Loucy (cell line): ENCODE measurements around the gene CCDC127.
"Not testable (repeated sequence)": the region's sequence is repeated elsewhere in the genome, so short reads cannot be mapped to it uniquely, and the experiment has no call there.

Experiments used
- H2AFZ ChIP-seq: fragments of 200-600 bp; sonication (generic); 2 replicates; pipeline ENCODE4 v1.6.0; 2016; ENCODE audit warnings: antibody characterized with exemption, mild to moderate bottlenecking, low read length, moderate library complexity
- H3F3A ChIP-seq: fragments of 200-600 bp; 2 replicates; pipeline ENCODE4 v1.6.0; 2016; ENCODE audit warnings: antibody characterized with exemption, low read depth, mild to moderate bottlenecking
- H3K27me3 ChIP-seq: fragments of 200-600 bp; sonication (generic); 2 replicates; pipeline ENCODE4 v1.6.1; 2014; ENCODE audit warnings: low read length, mild to moderate bottlenecking; ENCODE audit not compliant: insufficient read depth, poor library complexity, severe bottlenecking
- H3K36me3 ChIP-seq: fragments of 200-600 bp; sonication (generic); 2 replicates; pipeline ENCODE4 v1.6.1; 2016; ENCODE audit warnings: low read length; ENCODE audit not compliant: insufficient read depth
- H3K4me1 ChIP-seq: fragments of 200-600 bp; sonication (generic); 2 replicates; pipeline ENCODE4 v1.5.1; 2014; ENCODE audit warnings: low read length, mild to moderate bottlenecking; ENCODE audit not compliant: insufficient read depth, poor library complexity, severe bottlenecking
- H3K4me2 ChIP-seq: fragments of 200-600 bp; sonication (generic); 2 replicates; pipeline ENCODE4 v1.6.0; 2014; ENCODE audit warnings: antibody characterized with exemption, low read length, low read depth, mild to moderate bottlenecking; ENCODE audit not compliant: poor library complexity, severe bottlenecking
- H3K4me3 ChIP-seq: fragments of 200-600 bp; sonication (generic); 2 replicates; pipeline ENCODE4 v1.5.1; 2014; ENCODE audit warnings: low read length, mild to moderate bottlenecking, mixed read lengths; ENCODE audit not compliant: poor library complexity, severe bottlenecking
- H3K79me2 ChIP-seq: fragments of 200-600 bp; sonication (generic); 2 replicates; pipeline ENCODE4 v1.6.1; 2014; ENCODE audit warnings: low read length; ENCODE audit not compliant: insufficient read depth
- H3K9ac ChIP-seq: fragments of 200-600 bp; sonication (generic); 2 replicates; pipeline ENCODE4 v1.6.0; 2014; ENCODE audit warnings: mild to moderate bottlenecking, low read depth, low read length, moderate library complexity; ENCODE audit not compliant: poor library complexity, severe bottlenecking
- H3K9me2 ChIP-seq: fragments of 200-600 bp; sonication (generic); replicated peaks from 2 replicates; pipeline ENCODE4 v1.6.1; 2016; ENCODE audit warnings: low read depth, low read length, mixed read lengths
- H3K9me3 ChIP-seq: fragments of 200-600 bp; sonication (generic); 2 replicates; pipeline ENCODE4 v1.6.1; 2014; ENCODE audit warnings: mild to moderate bottlenecking, antibody characterized with exemption, low read length, low read depth; ENCODE audit not compliant: insufficient read depth
- H4K20me1 ChIP-seq: fragments of 200-600 bp; sonication (generic); 2 replicates; pipeline ENCODE4 v1.6.0; 2014; ENCODE audit warnings: antibody characterized with exemption, low read length, mild to moderate bottlenecking; ENCODE audit not compliant: insufficient read depth, poor library complexity, severe bottlenecking
- EZH2phosphoT487 ChIP-seq: fragments of 200-600 bp; IDR thresholded peaks from 2 replicates; pipeline ENCODE4 v1.6.1; 2018; ENCODE audit warnings: antibody characterized with exemption, mild to moderate bottlenecking, moderate library complexity, borderline replicate concordance
- TF ChIP-seq, protein P1 (sequence below): fragments of 200-600 bp; sonication (generic); conservative IDR thresholded peaks from 2 replicates; pipeline ENCODE4 v1.5.1; 2014; ENCODE audit warnings: mild to moderate bottlenecking, antibody characterized with exemption, low read length

The CCDC127 gene

DNA sequence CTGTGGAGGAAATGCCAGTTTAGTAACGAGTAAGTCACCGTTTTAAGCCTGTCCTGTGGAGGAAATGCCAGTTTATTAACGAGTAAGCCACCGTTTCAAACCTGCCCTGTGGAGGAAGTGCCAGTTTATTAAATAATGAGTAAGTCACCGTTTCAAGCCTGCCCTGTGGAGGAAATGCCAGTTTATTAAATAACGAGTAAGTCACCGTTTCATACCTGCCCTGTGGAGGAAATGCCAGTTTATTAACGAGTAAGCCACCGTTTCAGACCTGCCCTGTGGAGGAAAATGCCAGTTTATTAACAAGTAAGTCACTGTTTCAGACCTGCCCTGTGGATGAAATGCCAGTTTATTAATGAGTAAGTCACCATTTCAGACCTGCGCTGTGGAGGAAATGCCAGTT lies 34.6 kb upstream of the CCDC127 start:
- H2AFZ ChIP-seq: no peak overlapping the region
- no peaks in the 10 kb centered on the region for H4K20me1 ChIP-seq
- H3K36me3 ChIP-seq: peaks cover 64% of the 10 kb centered on the region
- H3K9ac ChIP-seq: peak overlapping the region; percentile 78
- H3K79me2 ChIP-seq: peaks cover 12% of the 10 kb centered on the region; the same call in 1 of the 2 replicates
- peak overlapping the region; percentile 66 for H3K4me2 ChIP-seq
- no peaks in the 10 kb centered on the region for H3K9me2 ChIP-seq
- H3F3A ChIP-seq: peaks cover 23% of the 10 kb centered on the region
- H3K27me3 ChIP-seq: no peaks in the 10 kb centered on the region
- peaks cover 23% of the 10 kb centered on the region; the same call in 1 of the 2 replicates for H3K9me3 ChIP-seq
- peak overlapping the region; percentile 46 for H3K4me3 ChIP-seq
- TF ChIP-seq, protein P1, sequence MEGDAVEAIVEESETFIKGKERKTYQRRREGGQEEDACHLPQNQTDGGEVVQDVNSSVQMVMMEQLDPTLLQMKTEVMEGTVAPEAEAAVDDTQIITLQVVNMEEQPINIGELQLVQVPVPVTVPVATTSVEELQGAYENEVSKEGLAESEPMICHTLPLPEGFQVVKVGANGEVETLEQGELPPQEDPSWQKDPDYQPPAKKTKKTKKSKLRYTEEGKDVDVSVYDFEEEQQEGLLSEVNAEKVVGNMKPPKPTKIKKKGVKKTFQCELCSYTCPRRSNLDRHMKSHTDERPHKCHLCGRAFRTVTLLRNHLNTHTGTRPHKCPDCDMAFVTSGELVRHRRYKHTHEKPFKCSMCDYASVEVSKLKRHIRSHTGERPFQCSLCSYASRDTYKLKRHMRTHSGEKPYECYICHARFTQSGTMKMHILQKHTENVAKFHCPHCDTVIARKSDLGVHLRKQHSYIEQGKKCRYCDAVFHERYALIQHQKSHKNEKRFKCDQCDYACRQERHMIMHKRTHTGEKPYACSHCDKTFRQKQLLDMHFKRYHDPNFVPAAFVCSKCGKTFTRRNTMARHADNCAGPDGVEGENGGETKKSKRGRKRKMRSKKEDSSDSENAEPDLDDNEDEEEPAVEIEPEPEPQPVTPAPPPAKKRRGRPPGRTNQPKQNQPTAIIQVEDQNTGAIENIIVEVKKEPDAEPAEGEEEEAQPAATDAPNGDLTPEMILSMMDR: no peak
- no peak for TF ChIP-seq EZH2phosphoT487
- peaks cover 54% of the 10 kb centered on the region for H3K4me1 ChIP-seq

DNA sequence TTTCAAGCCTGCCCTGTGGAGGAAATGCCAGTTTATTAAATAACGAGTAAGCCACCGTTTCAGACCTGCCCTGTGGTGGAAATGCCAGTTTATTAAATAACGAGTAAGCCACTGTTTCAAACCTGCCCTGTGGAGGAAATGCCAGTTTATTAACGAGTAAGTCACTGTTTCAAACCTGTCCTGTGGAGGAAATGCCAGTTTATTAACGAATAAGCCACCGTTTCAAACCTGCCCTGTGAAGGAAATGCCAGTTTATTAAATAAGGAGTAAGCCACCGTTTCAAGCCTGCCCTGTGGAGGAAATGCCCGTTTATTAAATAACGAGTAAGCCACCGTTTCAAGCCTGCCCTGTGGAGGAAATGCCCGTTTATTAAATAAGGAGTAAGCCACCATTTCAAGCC lies 34.0 kb upstream of the CCDC127 start:
- Histone ChIP-seq H3K4me1 (peaks cover 54% of the 10 kb centered on the region), H3K79me2 (peaks cover 10% of the 10 kb centered on the region; the same call in 1 of the 2 replicates), H3K9ac (peak overlapping the region; percentile 78), H3F3A (peaks cover 23% of the 10 kb centered on the region), H3K36me3 (peaks cover 65% of the 10 kb centered on the region), H3K9me3 (peaks cover 26% of the 10 kb centered on the region; the same call in 1 of the 2 replicates), H3K4me2 (peak overlapping the region; percentile 66)
- H3K27me3 ChIP-seq, H2AFZ ChIP-seq, H4K20me1 ChIP-seq, H3K9me2 ChIP-seq, H3K4me3 ChIP-seq: not testable (repeated sequence)

DNA sequence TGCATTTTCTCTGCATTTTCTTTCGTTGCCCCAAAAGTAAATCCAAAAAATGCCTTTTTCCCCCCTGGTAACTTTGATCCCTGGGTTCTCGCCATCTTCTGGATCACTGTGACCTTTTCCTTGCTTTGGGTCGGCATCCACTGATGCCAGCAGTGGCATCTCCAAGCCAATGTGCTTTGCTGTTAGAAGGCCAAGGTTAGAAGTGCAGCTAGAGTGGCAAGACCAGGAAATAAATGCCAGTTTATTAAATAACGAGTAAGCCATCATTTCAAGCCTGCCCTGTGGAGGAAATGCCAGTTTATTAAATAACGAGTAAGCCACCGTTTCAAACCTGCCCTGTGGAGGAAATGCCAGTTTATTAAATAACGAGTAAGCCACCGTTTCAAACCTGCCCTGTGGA lies 33.6 kb upstream of the CCDC127 start:
- not testable (repeated sequence) for H2AFZ ChIP-seq, H3K79me2 ChIP-seq, H3K9me2 ChIP-seq, H3K27me3 ChIP-seq, H4K20me1 ChIP-seq
- H3K9me3 ChIP-seq: peaks cover 26% of the 10 kb centered on the region; the same call in 1 of the 2 replicates
- peaks cover 54% of the 10 kb centered on the region for H3K4me1 ChIP-seq
- peak overlapping the region; percentile 78 for H3K9ac ChIP-seq
- H3K4me3 ChIP-seq: peak overlapping the region; percentile 47
- H3F3A ChIP-seq: peaks cover 23% of the 10 kb centered on the region
- H3K36me3 ChIP-seq: peaks cover 64% of the 10 kb centered on the region
- peak overlapping the region; percentile 66 for H3K4me2 ChIP-seq

DNA sequence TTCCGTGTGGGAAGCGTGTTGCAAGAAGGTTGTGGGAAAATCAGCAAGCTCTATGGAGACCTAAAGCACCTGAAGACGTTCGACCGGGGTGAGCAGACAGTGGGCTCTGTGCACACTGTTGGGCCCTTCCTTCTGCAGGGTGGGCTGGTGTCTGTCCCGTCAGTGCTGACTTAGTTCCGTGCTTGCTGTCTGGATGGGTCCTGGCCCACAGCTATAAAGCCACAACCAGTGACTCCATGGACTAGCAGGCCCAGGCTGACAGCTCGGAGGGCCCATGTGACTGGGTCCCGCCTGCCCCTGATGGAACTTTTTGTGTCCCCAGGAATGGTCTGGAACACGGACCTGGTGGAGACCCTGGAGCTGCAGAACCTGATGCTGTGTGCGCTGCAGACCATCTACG lies 33.1 kb upstream of the CCDC127 start:
- H3K9me3 ChIP-seq: peaks cover 26% of the 10 kb centered on the region; the same call in 1 of the 2 replicates
- peaks cover 21% of the 10 kb centered on the region for H3F3A ChIP-seq
- peak overlapping the region; percentile 78 for H3K9ac ChIP-seq
- peak overlapping the region; percentile 66 for H3K4me2 ChIP-seq
- H3K4me3 ChIP-seq, H2AFZ ChIP-seq, H3K79me2 ChIP-seq, H4K20me1 ChIP-seq, H3K9me2 ChIP-seq, H3K27me3 ChIP-seq: not testable (repeated sequence)
- peaks cover 64% of the 10 kb centered on the region for H3K36me3 ChIP-seq
- H3K4me1 ChIP-seq: peaks cover 54% of the 10 kb centered on the region

DNA sequence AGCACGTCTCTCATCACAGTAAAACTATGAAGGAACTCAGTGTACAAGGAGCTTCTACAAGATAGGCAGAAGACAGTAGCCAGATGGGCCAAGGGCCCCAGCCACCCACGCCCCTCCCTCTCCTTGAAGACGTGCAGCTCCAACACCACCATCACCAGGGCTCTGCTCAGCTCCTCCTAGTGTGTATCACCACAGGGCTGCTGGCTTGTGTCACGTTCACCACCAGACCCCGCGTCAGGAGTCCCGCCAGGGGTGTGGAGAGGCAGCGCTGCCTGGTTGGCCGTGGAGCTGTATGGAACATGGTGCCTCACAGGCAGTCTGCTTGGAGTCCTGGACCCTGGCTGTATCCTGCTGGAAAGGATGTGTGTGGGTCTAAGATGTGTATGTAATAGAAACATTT lies 32.4 kb upstream of the CCDC127 start:
- Histone ChIP-seq H3K9ac (peak overlapping the region; percentile 78), H3F3A (peaks cover 20% of the 10 kb centered on the region), H3K36me3 (peaks cover 64% of the 10 kb centered on the region; the same call in 1 of the 2 replicates), H3K4me1 (peaks cover 51% of the 10 kb centered on the region), H3K9me3 (peaks cover 26% of the 10 kb centered on the region; the same call in 1 of the 2 replicates)
- not testable (repeated sequence) for H3K9me2 ChIP-seq, H4K20me1 ChIP-seq, H2AFZ ChIP-seq, H3K4me2 ChIP-seq, H3K27me3 ChIP-seq, H3K79me2 ChIP-seq, H3K4me3 ChIP-seq

DNA sequence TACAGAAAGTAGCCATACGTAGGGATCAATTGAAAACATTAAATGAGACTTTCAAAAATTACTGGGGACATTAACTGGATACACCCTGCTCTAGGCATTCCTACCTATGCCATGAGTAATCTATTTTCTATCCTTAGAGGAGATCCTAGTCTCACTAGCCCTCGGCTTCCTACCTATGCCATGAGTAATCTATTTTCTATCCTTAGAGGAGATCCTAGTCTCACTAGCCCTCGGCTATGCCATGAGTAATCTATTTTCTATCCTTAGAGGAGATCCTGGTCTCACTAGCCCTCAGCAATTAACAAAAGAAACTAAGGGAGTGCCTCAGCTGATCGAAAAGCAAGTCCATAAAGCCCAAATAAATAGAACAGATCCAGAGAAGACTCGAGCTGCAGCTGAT lies 27.8 kb upstream of the CCDC127 start:
- H4K20me1 ChIP-seq, H3K79me2 ChIP-seq, H2AFZ ChIP-seq, H3K9me2 ChIP-seq, H3K4me3 ChIP-seq, H3K4me2 ChIP-seq, H3K27me3 ChIP-seq, H3K9ac ChIP-seq, H3F3A ChIP-seq: not testable (repeated sequence)
- peaks cover 96% of the 10 kb centered on the region for H3K36me3 ChIP-seq
- peaks cover 33% of the 10 kb centered on the region; the same call in 1 of the 2 replicates for H3K9me3 ChIP-seq
- peaks cover 16% of the 10 kb centered on the region for H3K4me1 ChIP-seq
